Measurements from ENCODE around the gene SYT6.

DNA sequence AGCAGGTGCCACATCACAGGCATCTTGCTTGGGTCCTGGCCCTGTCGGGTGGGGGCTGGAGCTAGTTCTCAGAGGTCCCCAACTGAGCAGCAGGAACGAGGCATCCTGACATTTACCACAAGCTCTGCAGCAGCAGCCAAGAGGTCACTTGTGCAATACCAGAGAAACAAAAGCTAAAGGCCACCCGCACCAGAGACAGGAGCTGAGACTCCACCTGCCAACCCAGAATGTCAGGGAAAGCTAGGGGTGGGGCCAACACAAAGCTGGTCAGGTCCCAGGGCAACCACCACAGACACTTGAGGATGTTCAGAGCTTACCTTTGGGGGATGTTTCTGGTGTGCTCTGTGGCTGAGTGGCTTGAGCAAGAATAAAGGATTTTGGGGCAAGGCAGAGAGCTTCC is 13.6 kb upstream of the SYT6 start:
- TF ChIP-seq, protein P1, sequence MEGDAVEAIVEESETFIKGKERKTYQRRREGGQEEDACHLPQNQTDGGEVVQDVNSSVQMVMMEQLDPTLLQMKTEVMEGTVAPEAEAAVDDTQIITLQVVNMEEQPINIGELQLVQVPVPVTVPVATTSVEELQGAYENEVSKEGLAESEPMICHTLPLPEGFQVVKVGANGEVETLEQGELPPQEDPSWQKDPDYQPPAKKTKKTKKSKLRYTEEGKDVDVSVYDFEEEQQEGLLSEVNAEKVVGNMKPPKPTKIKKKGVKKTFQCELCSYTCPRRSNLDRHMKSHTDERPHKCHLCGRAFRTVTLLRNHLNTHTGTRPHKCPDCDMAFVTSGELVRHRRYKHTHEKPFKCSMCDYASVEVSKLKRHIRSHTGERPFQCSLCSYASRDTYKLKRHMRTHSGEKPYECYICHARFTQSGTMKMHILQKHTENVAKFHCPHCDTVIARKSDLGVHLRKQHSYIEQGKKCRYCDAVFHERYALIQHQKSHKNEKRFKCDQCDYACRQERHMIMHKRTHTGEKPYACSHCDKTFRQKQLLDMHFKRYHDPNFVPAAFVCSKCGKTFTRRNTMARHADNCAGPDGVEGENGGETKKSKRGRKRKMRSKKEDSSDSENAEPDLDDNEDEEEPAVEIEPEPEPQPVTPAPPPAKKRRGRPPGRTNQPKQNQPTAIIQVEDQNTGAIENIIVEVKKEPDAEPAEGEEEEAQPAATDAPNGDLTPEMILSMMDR (IDR thresholded peaks at IDR 0.05): no peak
- TF ChIP-seq POLR2AphosphoS5 (IDR thresholded peaks at IDR 0.05; ENCODE audit: low read depth, low read length) (no peak), TCF7L2 (IDR thresholded peaks at IDR 0.05; ENCODE audit: low read depth, low read length) (no peak), SIN3A (IDR thresholded peaks at IDR 0.05; ENCODE audit: borderline replicate concordance, insufficient read depth, low read depth, low read length) (no peak)
- TF ChIP-seq, protein P2, sequence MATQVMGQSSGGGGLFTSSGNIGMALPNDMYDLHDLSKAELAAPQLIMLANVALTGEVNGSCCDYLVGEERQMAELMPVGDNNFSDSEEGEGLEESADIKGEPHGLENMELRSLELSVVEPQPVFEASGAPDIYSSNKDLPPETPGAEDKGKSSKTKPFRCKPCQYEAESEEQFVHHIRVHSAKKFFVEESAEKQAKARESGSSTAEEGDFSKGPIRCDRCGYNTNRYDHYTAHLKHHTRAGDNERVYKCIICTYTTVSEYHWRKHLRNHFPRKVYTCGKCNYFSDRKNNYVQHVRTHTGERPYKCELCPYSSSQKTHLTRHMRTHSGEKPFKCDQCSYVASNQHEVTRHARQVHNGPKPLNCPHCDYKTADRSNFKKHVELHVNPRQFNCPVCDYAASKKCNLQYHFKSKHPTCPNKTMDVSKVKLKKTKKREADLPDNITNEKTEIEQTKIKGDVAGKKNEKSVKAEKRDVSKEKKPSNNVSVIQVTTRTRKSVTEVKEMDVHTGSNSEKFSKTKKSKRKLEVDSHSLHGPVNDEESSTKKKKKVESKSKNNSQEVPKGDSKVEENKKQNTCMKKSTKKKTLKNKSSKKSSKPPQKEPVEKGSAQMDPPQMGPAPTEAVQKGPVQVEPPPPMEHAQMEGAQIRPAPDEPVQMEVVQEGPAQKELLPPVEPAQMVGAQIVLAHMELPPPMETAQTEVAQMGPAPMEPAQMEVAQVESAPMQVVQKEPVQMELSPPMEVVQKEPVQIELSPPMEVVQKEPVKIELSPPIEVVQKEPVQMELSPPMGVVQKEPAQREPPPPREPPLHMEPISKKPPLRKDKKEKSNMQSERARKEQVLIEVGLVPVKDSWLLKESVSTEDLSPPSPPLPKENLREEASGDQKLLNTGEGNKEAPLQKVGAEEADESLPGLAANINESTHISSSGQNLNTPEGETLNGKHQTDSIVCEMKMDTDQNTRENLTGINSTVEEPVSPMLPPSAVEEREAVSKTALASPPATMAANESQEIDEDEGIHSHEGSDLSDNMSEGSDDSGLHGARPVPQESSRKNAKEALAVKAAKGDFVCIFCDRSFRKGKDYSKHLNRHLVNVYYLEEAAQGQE (IDR thresholded peaks at IDR 0.05; ENCODE audit: insufficient read depth in 1 of 2, low read depth in 2 of 2, low read length in 1 of 2): no peak

All from Panc1 (cell line).